Large intestine (tissue), 3 donors: ENCODE data around the gene PMF1. TPM values are rescaled to one million over a fixed set of nuclear protein-coding genes. Genes with fewer than 3 reads are reported as not detected.

ENCODE experiments used
- DNase-seq, 2 donors: peaks; one replicate each; pipeline versions ENCODE4 v3.0.0 to v3.0.0-alpha.2; 2013
- H3K27ac ChIP-seq: one replicate; pipeline ENCODE4 v1.5.1; 2013; ENCODE audit warnings: low read length
- H3K27me3 ChIP-seq: 2 replicates; pipeline ENCODE4 v1.6.1; 2013; ENCODE audit warnings: low read length; ENCODE audit not compliant: control insufficient read depth, insufficient read depth
- H3K36me3 ChIP-seq: 2 replicates; pipeline ENCODE4 v1.6.1; 2013; ENCODE audit warnings: low read length; ENCODE audit not compliant: control insufficient read depth, insufficient read depth
- H3K4me1 ChIP-seq: one replicate; pipeline ENCODE4 v1.6.1; 2013; ENCODE audit warnings: low read length; ENCODE audit not compliant: control insufficient read depth, insufficient read depth
- H3K4me3 ChIP-seq: one replicate; pipeline ENCODE4 v1.5.1; 2013; ENCODE audit warnings: low read length
- H3K9me3 ChIP-seq: one replicate; pipeline ENCODE4 v1.6.1; 2013; ENCODE audit warnings: mild to moderate bottlenecking, low read depth, low read length, moderate library complexity; ENCODE audit not compliant: control insufficient read depth
- WGBS: methylation state at CpG from one replicate; pipeline ENCODE4 v1.1.5; 2013; ENCODE audit warnings: low lambda C conversion rate; ENCODE audit not compliant: insufficient coverage; 5-methylcytosine and 5-hydroxymethylcytosine counted together
- polyA plus RNA-seq: library from polyadenylated mRNA; unstranded; fragments of 120-200 nt; gene quantifications from one replicate; pipeline ENCODE4 v1.2.1, GENCODE V29; 2013

The PMF1 gene
- polyA plus RNA-seq, 1 donor: 63.4 TPM

DNA sequence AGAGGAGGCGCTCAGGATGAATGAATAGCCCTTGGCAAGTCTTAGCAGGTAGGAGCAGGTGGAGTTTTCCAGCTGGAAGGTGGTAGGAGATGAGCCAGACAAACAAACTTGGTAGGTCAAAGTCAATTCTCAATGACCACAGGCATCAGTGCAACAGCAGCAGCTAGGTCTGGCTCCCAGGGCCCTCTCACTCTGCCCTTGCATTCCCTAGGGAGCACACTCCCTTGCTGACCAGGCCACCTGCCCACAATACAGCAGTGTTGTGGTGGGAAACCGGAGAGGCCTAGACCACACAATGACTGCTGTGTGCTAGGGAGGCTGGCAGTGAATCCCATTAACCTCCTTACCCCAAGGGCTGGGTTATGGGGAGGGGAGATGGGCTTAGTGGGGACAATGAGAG lies 48.1 kb downstream of the PMF1 start:
- Histone ChIP-seq H3K4me3 (no peak overlapping the region), H3K36me3 (peaks cover 89% of the 10 kb centered on the region), H3K27me3 (no peaks in the 10 kb centered on the region), H3K27ac (no peak overlapping the region), H3K4me1 (no peaks in the 10 kb centered on the region), H3K9me3 (no peaks in the 10 kb centered on the region)
- no peak for DNase-seq
- no CpG with 5 or more reads among the region's 2 CpGs for WGBS

DNA sequence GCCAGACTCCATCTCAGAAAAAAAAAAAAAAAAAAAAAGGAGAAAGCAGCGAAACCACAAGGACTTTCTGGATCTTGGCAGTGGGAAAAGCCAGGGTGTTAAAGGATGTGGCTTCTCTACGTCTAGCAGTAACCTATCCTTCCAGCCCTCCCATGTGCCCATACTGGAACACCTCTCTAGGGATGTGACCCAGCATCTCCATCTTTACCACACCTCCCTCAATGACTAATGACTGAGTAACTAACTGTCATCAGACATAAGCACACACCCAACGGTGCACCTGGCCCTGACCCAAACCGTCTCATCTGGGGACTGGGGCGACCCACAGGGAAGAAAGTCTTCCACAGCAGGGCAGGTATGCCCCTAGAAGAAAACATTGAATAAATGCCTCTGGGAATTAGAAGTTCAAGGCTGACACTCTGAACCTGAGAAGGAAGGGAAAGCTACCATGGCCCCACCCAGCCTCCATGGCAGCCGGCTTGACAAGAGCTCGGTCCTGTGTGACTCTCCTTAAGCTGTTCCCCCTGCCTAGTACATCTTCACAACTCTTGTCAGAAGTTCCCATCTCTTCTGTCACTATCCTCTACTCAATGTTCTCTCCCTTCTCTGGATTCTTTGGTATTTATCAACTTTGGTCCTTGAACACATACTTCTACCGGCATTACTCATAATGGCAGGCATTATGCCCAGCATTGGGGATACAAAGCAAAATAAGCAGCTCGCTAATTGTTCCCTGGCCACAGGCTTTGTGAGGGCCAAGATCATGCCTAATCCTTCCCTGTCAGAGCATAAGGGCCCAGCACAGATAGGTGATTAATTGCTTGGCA lies 49.9 kb downstream of the PMF1 start:
- Histone ChIP-seq H3K4me3 (no peak overlapping the region), H3K27ac (no peak overlapping the region), H3K36me3 (peaks cover 90% of the 10 kb centered on the region), H3K27me3 (no peaks in the 10 kb centered on the region), H3K9me3 (no peaks in the 10 kb centered on the region), H3K4me1 (no peaks in the 10 kb centered on the region)
- WGBS: no CpG with 5 or more reads among the region's 9 CpGs
- no peak for DNase-seq

- no peak for DNase-seq
- Histone ChIP-seq H3K36me3 (peaks cover 90% of the 10 kb centered on the region), H3K4me3 (no peak overlapping the region), H3K27ac (no peak overlapping the region), H3K4me1 (no peaks in the 10 kb centered on the region), H3K27me3 (no peaks in the 10 kb centered on the region), H3K9me3 (no peaks in the 10 kb centered on the region)
- WGBS: no CpG with 5 or more reads among the region's 9 CpGs
Measured at GRCh38 chr1:156263288-156263655, 50.5 kb downstream of the PMF1 start.

DNA sequence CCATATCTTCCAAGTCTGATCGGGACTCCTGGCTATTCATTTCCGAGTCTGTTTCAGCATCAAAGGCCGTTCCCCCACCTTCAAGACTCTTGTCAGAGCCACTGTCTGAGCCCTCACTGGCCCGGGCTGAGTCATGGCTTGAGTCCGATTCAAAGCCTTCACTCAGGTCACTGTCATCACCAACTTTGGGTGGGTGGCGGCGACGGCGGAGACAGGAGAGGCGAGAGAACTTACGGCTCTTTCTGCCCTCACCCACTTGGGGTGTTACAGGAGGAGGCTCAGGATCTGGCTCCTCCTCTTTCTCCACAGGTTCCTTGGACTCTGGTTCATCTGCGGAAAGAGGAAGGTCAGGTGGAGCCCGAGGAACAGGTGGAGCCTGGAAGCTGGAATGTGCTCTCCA lies 53.2 kb downstream of the PMF1 start:
- no peak for DNase-seq
- peaks cover 79% of the 10 kb centered on the region for H3K36me3 ChIP-seq
- WGBS: no CpG with 5 or more reads among the region's 13 CpGs

DNA sequence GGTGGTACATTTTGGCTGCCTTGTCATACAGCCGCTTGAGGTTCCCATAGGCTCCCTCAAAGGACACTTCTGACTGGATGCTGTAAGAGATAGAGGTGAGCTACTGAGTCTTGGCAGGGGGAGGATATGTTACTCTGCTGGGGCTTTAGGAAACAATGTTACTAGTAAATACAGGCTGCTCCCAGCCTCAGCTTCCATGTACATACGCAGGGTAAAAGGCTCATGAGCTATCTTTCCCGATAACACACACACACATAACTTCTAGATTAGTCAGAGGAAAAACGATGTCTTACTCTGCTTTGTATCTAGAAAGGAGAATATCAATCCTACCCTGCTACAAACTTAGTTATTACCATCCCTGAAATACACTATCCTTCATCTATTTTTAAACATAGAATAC lies 55.5 kb downstream of the PMF1 start:
- no peak for DNase-seq
- no peaks in the 10 kb centered on the region for H3K27me3 ChIP-seq
- H3K9me3 ChIP-seq: no peaks in the 10 kb centered on the region
- no peak overlapping the region for H3K4me3 ChIP-seq
- no CpG with 5 or more reads among the region's 4 CpGs for WGBS
- H3K27ac ChIP-seq: no peak overlapping the region
- no peaks in the 10 kb centered on the region for H3K4me1 ChIP-seq
- peaks cover 77% of the 10 kb centered on the region for H3K36me3 ChIP-seq

More for the DNA sequence above, 53.2 kb downstream of the PMF1 start:
- Histone ChIP-seq H3K4me3 (no peak overlapping the region), H3K27ac (no peak overlapping the region), H3K27me3 (no peaks in the 10 kb centered on the region), H3K9me3 (no peaks in the 10 kb centered on the region), H3K4me1 (no peaks in the 10 kb centered on the region)

GRCh38 chr1:156270314-156270713 lies 57.5 kb downstream of the PMF1 start:
- WGBS: no CpG with 5 or more reads among the region's 3 CpGs

DNA sequence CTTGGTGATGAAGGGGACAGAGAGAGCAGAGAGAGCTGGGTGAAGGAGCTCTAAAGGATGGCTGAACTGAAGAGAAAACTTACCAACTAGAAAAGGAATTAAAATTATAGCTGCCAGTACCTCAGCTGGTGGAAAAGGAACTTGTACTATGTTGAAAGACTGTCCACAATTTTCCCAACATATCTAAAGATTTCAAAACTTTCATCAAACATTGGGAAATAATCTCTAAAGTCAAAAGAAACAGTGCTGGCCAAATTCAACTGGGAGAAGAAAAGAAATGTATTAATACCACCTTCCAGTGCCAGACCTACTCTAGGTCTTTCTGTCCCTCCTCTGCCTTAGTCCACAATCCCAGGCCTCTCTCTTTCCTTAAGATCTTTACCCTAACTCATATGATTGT lies 63.7 kb downstream of the PMF1 start:
- Histone ChIP-seq H3K4me3 (no peak overlapping the region), H3K36me3 (peaks cover 70% of the 10 kb centered on the region), H3K9me3 (no peaks in the 10 kb centered on the region), H3K27ac (no peak overlapping the region), H3K27me3 (no peaks in the 10 kb centered on the region), H3K4me1 (peaks cover 7% of the 10 kb centered on the region)
- DNase-seq: no peak

More at GRCh38 chr1:156270314-156270713, 57.5 kb downstream of the PMF1 start:
- Histone ChIP-seq H3K9me3 (no peaks in the 10 kb centered on the region), H3K27me3 (no peaks in the 10 kb centered on the region), H3K4me1 (no peaks in the 10 kb centered on the region), H3K4me3 (no peak overlapping the region), H3K36me3 (peaks cover 83% of the 10 kb centered on the region), H3K27ac (no peak overlapping the region)
- DNase-seq: no peak

DNA sequence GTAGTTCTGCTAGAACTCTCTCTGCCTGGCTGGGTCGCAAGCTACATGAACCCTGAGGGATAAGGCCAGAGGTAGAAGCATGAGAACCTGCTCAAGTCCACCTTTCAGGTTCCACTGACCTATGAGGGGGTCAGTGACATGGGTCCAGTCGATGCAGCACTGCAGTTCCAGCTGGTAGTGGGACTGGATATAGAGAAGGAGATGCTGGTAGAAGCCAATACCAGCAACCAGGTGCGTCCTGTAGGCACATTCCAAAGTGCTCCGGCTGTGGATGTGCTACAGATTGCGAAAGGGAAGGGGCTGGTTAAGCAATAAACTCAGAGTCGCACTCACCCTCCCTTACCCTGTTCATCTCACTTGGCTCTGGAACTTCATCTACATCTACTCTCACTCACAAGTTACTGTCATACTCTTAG lies 64.2 kb downstream of the PMF1 start:
- Histone ChIP-seq H3K36me3 (peaks cover 66% of the 10 kb centered on the region), H3K27me3 (no peaks in the 10 kb centered on the region), H3K4me3 (no peak overlapping the region), H3K27ac (no peak overlapping the region), H3K4me1 (peaks cover 9% of the 10 kb centered on the region), H3K9me3 (no peaks in the 10 kb centered on the region)
- DNase-seq: no peak
- no CpG with 5 or more reads among the region's 6 CpGs for WGBS

DNA sequence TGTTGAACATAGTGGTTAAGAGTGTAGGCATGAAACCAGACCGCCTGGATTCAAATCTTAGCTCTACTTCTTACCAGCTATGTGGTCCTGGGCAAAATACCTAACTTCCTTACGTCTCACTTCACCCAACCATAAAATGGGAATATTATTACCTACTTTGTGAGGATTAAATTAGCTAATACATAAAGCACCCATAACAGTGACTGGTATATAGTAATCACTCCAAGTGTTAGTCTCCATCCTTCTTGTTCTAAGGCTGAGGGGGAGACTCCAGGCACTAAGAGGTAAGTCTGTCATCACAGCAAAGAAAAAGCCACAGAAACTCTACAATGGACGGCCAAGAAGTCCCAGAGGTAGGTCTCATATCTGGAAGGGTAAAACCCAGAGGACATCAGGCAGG lies 67.0 kb downstream of the PMF1 start:
- Histone ChIP-seq H3K27ac (no peak overlapping the region), H3K27me3 (no peaks in the 10 kb centered on the region), H3K4me1 (peaks cover 23% of the 10 kb centered on the region), H3K9me3 (no peaks in the 10 kb centered on the region), H3K36me3 (peaks cover 40% of the 10 kb centered on the region), H3K4me3 (no peak overlapping the region)
- WGBS: no CpG with 5 or more reads among the region's 3 CpGs
- no peak for DNase-seq

DNA sequence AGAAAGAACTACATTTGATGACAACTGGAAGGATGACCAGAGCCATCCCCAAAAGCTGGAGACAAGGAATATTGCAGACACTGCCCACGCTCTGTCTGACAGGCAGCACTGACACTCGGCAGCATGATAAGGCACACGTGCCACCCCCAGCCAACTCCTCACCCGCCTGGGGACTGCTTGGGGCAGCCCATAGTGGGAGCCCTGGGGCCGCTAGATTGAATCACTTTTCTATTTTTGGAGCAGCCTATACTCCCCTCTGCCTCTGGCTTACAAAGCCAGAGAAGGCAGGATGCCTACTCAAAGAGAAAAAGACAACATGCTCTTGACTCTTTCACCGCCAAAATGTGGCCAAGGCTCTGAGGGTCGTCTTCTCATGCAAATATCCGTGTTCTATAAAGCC lies 68.5 kb downstream of the PMF1 start:
- no CpG with 5 or more reads among the region's 8 CpGs for WGBS
- Histone ChIP-seq H3K4me3 (peak overlapping the region; percentile 82), H3K4me1 (peaks cover 23% of the 10 kb centered on the region), H3K27me3 (no peaks in the 10 kb centered on the region), H3K27ac (no peak overlapping the region), H3K9me3 (no peaks in the 10 kb centered on the region), H3K36me3 (peaks cover 32% of the 10 kb centered on the region)
- no peak for DNase-seq
